ENCODE measurements around the gene CTU2.

CTU2 gene

DNA sequence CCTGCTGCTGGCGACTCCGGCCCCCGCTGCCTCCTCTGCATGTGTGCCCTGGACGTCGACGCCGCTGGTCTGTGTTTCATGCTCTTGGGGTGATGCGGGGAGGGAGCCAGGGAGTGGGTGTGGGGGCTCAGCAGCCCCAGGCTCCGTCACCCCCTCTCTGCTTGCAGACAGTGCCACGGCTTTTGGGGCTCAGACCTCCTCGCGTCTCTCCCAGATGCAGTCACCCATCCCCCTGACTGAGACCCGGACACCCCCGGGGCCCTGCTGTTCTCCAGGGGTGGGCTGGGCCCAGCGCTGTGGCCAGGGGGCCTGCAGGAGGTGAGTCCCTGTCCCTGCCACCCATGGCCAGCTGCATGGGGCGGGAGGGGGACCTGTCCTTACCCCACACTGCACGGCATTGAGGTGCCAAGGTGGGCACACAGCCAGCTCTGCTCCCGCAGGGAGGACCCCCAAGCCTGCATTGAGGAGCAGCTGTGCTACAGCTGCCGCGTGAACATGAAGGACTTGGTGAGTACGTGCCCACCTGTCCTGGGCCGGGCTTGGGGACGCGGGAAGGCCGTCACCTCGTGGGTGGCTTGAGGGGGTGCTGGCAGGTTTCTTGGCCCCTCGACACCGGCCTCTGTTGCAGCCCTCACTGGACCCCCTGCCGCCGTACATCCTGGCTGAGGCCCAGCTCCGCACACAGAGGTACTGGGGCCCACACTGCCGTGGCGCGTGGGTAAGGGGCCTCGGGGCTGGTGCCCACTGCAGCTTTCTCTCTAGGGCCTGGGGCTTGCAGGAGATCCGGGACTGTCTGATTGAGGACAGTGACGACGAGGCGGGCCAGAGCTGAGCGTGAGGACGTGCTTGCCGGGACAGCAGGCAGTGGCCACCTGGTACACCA is 8.4 kb downstream of the CTU2 start:
- DNase-seq (ENCODE audit: low spot score), result no peak

DNA sequence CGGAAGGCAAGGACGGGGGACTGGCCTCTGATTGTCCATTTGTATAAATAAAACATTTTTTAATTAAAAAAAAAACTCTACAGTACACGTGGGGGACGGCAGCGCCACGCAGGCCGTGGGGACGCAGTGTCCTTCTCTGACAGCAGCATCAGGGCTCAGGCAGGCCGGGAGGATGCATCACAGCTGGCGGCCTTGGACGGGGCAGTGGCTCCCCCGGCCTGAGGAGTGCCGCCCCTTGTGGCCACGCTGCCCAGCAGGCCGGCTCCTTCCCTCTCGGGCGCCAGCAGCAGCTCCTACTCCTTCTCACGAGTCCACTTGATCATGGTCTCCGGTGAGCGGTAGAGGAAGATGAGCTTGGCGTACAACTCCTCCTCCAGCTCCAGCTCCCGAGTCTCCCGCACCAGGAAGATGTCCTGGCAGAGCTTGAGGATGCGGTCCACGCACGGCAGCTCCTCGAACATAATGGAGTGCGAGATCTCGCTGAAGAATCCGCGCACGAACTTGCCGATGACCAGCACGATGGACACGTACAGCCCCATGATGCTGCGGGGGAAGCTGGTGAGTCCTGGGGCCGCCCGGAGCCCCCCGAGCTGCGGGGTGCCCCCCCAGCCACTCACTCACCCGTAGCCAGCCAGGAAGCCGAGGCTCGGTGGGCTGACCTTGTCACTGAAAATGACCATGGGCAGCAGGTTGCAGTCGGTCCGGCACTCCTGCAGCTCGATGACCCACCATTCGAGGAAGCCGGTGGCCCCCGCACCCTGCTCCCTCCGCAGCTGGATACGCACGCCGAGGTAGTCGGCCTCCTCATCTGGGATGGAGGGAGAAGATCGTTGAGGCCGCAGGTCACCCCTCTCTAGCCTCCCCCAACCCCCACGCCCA is 9.2 kb downstream of the CTU2 start:
- DNase-seq (ENCODE audit: low spot score), result no peak

DNA sequence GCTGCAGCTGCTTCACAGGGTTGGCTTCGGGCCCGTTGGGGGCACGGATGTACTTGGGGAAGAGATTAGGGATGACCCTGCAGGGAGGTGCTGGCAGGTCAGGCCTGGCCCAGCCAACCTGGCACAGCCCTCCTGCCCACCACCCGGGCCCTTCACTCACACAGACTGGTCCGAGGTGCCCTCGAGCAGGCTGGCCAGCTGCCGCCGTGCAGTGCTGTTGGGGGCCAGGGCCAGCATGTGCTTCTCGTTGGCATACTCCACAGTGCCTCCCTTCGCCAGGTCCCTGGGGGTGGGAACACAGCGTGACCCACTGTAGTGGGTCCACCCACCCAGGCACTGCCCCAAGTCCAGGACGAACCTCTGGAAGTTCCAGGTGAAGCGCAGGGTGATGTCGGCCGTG is 9.9 kb downstream of the CTU2 start:
- DNase-seq (ENCODE audit: low spot score), result no peak

DNA sequence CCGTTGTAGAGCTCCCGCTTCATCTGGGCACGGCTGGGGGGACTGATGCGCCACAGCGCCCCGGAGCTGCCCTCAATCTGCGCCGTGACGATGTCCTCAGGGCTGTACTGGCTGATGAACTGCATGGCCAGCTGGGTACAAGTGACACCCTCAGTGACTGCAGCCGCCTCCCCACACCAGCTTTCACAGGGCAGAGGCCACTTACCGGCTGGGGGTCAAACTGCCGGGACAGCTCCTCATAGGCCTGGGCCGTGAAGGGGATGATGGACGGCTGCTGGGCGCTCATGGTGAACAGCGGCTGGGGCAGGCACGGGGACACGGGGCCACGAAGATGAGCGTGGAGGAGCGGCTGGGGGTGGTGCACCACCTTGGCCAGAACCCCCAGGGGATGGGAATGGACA is 10.3 kb downstream of the CTU2 start:
- DNase-seq (ENCODE audit: low spot score), result no peak

DNA sequence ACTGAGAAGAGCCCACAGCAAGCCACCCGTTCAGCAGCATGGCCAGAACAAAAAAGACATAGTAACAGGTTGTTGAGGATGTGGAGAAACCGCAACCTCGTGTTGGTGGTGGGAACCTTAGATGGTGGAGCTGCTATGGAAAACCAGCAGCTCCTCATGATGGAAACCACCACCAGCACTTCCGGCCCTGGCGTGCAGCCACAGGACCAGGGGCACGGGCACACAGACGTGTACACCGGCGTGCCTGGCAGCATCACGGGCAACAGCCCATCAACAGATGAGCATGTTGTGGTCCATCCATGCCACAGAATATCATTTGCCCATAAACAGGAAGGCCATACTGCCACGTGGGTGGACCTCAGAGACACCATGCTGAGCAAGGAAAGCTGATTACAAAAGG is 11.9 kb downstream of the CTU2 start:
- DNase-seq (ENCODE audit: low spot score), result no peak

DNA sequence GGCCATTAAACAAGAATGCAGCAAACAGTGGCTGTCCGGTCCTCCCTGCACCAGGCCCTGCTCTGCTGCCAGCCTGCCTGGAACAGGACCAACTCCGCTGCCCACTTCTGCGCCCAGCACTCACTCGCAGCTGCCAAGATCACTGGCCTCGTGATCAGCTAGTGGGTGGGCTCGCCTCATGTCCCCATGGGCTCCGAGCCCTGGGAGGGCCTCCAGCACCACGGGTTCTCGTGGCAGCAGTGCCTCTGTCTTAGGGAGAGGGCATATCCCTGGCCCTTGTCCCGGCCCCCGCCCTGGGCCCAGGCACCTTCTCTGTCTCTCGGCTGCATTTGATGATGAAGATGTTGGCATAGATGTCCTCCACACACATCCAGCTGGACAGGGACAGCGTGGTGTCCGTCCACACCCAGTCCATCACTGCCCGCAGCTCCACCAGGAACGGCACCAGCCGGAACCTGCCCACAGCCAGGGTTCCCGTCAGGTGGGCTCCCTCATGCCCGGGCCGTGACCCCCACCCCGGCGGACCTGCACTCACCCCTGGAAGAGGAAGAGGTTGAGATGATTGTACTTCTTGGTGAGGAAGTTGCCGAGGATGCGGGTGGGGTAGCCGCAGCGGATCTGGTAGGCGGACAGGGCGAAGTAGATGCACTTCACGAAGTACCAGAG is 13.1 kb downstream of the CTU2 start:
- DNase-seq (ENCODE audit: low spot score), result no peak

DNA sequence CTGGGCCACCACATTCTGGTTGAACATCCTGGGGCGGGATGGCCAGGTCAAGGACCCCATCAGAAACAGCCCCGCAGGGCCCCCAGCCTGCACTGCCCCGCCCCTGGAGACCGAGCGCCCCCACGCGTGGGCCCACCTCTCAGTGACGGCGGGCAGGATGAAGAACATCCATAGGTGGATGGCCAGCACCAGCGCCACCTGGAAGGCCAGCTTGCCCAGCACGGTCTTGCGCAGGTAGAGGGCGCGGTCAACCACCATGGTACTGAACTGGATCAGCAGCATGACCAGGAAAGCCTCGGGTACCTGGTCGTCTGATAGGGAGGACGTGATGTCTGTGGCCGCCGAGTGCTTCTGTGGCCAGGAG is 13.6 kb downstream of the CTU2 start:
- DNase-seq (ENCODE audit: low spot score), result no peak

DNA sequence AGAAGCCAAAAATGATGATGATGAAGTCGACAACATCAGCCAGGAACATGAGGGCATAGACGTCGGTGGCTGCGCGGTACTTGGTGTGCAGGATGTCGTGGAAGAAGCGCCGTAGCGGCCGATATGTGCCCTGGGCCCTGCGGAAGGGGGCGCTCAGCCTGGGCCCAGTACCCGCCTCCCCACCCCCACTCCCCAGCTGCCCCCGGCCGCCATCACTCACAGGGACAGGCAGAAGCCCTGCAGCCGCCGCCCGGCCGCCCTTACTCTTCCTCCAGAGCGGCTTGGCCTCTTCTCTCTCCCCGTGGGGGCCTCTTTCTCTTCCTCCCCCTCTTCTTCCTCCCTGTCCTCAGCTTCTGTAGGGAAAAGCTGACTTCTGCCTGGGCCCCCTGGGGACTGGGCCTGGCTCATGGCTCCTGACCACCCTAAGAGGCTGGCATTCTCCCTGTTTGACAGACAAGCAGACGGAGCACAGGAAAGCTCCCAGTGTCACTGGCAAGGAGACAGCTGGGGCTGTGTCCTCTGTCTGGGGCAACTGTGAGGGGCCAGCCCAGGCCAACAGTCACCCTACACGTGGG is 14.2 kb downstream of the CTU2 start:
- no peak for DNase-seq (ENCODE audit: low spot score)

DNA sequence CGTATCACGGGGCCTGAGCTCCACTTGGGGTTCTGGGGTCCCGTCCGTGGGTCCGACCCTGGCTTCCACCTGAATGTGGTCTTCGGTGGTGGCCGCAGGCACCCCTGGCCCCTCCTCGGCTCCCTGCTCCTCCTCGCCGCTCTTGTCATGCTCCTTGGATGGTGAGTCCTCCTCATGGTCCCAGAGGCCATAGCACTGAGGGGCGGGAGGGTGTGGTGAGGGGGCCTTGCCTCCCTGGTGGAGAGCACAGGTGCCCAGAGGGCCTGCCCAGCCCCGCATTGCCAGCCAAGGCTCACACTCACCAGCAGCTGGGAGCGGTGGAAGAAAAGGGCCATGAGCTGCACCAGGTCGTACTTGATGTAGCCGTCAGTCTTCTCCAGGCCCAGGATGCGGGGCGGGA is 14.9 kb downstream of the CTU2 start:
- no peak for DNase-seq (ENCODE audit: low spot score)

DNA sequence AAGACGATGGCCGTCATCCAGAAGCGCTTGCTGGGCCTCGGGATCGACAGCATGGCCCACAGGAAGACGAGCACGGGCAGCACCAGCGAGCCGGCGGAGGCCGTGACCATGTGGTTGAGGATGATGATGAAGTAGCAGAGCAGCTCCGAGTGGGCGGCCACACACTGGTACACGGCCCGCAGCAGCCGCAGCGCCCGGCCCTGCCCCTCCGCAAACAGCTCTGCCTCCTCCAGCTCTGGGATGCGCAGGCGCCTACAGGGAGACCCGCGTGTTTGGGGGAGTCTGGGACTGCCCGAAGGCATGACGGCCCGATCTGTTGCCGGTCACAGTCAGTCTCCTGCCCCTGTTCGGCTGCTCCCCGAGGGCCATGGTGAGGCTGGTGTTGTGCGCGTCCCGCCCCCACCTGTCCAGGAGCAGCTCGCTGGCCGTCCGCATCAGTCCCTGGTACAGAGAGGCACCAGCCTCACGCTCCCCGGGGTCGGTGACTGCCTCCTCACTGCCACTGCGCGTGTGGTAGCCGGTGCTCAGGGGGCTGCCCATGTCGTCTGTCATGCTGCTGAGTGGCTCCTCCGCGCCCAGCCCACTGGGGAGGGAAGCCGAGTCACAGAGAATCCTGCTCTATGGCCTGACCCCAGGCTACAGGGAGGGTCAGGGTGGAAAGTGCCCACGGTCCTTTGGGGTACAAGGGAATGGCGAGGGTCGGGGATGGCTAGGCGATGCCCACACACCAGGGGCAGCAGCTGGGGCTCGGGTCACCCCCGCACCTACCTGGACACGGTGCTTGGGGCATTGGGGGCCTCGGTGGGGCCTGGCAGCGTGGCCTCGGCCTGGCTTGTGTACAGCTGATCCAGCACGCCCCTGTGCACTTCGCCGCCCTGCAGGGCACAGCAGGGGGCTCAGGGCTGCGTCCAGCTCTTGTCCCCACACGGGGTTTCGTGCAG is 15.8 kb downstream of the CTU2 start:
- no peak for DNase-seq (ENCODE audit: low spot score)

DNA sequence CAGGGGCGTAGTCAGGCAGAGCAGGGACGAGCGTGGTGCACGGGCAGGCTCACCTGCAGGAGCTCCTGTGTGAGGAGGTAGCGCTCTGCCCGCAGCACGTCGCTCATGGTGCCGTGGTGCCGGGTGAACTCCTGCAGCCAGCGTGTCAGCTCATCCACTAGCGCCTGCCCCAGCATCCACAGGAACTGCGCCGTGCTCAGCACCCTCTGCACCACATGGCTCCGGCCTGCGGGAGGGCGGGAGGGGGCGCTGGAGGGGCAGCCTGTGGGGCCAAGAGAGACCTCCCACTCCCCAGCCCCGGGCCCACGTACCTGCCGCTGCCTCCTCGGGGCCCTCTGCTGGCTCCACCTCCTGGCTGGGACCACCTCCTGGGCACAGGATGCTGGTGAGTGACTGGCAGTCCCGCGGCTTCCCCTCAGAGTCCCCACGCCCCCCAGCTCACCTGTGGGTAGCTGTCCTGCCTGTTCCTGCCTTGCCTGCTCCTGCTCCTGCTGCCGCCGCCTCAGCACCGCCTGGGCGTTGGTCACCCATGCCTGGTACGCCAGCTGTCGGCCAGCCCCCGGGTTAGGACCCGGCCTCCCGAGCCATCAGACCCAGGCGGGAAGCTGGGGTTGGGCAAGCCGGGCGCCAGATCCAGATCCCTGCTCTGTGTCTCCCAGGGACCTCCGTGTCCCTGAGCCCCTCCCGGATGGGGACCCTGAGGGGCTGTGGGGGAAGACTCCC is 16.6 kb downstream of the CTU2 start:
- no peak for DNase-seq (ENCODE audit: low spot score)

DNA sequence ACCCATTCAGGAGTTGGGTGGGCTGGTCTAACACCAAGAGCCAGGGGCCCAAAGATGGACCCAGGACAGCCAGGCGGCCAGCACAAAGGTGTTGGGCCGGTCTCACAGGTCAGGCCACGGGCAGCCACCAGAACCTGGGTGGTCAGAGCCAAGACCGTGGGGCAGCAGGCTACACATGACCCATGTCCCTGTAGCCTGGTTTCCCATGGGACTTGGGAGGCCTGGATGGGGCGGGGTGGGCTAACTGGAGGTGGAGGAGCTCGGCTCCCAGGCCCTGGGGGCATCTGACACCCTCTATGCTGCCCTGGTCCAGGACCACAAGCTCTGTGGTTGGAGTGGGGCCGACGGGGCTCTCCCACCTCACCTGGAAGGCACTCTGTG is 17.2 kb downstream of the CTU2 start:
- DNase-seq (ENCODE audit: low spot score), result no peak

DNA sequence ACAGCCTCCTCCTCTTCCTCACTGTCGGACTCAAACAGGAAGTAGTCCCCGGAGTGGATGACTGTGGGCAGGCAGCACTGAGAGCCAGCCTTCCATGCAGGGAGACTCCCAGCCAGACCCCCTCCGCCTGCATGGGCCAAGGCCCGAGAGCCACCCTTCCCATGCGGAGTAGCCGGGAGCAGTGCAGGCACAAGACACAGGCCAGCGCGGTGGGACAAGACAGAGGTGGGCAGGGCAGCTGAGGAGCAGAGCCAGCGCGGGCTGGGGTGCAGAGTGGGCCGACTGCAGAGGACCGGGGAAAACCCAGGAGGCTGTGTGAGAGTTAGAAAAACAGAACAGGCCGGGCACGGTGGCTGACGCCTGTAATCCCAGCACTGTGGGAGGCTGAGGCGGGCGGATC is 17.6 kb downstream of the CTU2 start:
- no peak for DNase-seq (ENCODE audit: low spot score)

DNA sequence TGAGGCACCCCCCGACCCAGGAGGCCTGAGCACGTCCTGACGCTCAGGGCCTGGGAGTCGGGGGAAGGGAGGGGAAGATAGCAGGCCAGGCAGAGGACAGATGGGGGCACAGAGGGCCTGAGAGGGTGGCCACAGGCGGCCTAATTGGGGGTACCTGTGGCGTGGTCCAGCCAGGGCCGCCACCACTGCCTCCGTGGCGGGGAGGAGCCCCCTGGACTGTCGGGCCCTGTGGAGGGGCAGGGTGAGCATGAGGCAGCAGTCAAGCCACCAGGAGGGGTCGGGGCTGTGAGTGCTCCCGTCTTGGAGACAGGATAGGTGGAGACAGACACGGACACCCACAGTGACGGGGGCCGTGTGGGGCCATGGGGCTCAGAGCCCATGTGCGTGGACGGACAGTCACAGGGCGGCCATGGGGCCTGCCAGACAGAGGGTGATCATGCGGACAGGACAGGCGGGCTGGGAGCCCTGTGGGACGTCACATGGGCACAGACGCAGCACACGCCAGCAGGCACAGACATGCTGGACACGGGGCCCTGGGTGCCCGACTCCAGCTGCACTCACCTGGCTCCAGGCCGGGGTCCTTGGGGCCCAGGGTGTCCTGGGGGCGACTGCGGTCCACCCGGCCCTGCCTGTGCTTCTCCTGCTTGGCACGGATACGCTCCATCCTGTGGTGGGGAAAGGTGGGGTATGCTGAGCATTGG is 18.7 kb downstream of the CTU2 start:
- no peak for DNase-seq (ENCODE audit: low spot score)

DNA sequence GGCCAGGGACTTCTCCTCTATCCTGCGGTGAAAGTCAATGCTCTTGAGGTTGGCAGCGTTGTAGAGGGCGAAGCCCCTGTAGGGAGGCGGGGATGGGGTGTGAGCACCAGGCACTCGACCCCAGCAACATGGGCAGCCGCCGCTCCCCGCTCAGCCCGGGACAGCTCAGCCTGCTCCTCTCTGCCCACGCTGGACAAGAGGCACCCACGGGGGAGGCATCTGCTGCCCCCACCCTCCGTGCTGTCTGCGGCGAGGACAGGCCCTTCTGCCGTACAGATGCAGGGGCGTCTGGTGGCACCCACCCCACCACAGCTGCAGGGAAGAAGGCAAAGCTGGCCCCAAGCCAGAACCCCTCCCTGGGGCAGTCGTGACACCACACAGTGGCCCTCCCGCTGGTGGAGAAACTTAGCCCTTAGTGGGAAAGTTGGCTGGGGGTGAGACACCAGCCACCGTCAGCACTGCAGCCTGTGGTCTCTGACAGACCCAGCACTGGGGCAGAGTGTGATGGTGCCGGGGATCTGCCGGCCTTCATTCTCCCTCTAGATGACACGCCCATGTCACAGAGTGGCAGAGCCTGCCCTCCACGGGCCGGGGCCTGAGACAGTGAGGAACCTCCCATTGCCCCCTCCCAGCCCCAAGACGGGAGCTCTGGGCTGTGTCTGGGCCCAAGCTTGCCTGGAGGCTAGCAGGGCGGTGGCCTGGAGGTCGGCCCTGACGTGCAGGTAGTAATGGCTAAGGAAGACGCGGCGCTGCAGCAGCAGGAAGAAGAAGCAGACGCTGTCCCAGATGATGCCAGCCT is 19.5 kb downstream of the CTU2 start:
- DNase-seq (ENCODE audit: low spot score), result no peak

DNA sequence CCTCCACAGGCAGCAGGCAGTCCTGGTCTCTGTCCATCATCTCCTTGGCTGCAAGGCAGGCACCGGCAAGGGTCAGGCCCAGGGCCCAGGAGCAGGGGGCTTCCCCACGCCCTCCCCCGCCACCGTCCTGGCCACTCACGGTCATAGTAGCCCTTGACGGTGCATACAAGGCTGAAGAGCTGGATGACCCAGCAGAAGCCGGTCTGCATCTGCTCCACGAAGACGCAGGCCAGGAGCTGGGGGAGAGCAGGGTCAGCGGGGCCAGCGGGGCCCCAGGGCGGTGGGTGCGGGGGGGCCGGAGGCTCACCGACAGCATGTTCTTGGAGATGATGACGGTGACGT is 20.1 kb downstream of the CTU2 start:
- DNase-seq (ENCODE audit: low spot score), result no peak

DNA sequence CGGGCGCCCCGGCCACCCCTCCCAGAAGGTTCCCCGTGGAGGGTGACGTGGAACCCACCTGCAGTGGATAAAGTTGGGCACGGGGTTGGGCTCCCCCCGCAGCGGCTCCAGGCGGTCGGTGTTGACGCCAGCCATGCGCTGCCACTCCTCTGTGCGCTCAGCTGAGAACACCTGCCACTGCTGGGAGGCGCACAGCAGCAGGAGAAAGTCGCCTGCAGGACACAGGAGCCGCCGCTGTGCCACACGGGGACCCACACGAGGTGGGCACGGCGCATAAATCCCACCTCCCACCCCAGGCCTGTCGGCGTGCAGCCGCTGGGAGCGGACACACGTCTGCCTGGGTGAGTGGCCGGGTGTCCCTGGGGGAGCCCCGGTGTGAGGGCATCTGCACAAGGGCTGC is 20.7 kb downstream of the CTU2 start:
- no peak for DNase-seq (ENCODE audit: low spot score)

DNA sequence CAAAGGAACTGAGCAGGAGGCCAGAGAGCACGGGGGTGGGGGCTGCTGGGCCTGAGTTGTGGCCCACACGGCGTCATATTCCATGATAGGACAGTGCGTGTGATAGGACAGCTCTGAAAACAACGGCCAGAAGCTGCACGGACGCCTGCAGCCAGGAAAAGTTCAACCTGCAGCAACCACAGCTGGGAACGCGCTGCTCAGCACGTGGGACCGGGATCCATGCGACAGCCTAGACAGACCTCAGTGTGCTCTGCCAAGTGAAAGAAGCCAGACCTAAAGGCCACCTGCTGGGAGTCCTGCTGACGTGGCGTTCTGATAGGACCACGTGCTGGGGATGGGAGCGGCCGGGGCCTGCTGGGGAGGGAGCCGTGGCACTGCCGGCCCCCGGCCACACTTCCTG is 21.6 kb downstream of the CTU2 start:
- no peak for DNase-seq (ENCODE audit: low spot score)
